ENCODE measurements around the gene EDA.
"Not testable (repeated sequence)": the region's sequence is repeated elsewhere in the genome, so short reads cannot be mapped to it uniquely, and the experiment has no call there.

The EDA gene

GRCh38 chrX:69995362-69996112 is 379.6 kb downstream of the EDA start:
- Histone ChIP-seq H3K4me2 (ENCODE audit: low read length) (no peak overlapping the region), H3K9me3 (ENCODE audit: control insufficient read depth, insufficient read depth, low read length) (no peaks in the 10 kb centered on the region), H3K27me3 (ENCODE audit: control insufficient read depth, low read length) (no peaks in the 10 kb centered on the region), H3K4me1 (ENCODE audit: control insufficient read depth, low read length) (no peaks in the 10 kb centered on the region), H3K27ac (ENCODE audit: low read depth, low read length) (no peak overlapping the region), H4K20me1 (ENCODE audit: control insufficient read depth, insufficient read depth, low read depth, low read length) (no peaks in the 10 kb centered on the region), H3K4me3 (ENCODE audit: low read length) (no peak overlapping the region), H3F3A (ENCODE audit: control insufficient read depth, insufficient read depth) (no peaks in the 10 kb centered on the region), H3K9me2 (replicated peaks; ENCODE audit: control insufficient read depth, low read length) (no peaks in the 10 kb centered on the region), H3K36me3 (ENCODE audit: control insufficient read depth, low read length) (no peaks in the 10 kb centered on the region), H3K79me2 (ENCODE audit: control insufficient read depth, low read length) (no peaks in the 10 kb centered on the region)
- no peak for TF ChIP-seq CTCF (IDR thresholded peaks at IDR 0.05; ENCODE audit: low read depth, low read length, poor library complexity, severe bottlenecking)
- no peak for TF ChIP-seq EZH2phosphoT487 (IDR thresholded peaks at IDR 0.05; ENCODE audit: borderline replicate concordance, low read length)

DNA sequence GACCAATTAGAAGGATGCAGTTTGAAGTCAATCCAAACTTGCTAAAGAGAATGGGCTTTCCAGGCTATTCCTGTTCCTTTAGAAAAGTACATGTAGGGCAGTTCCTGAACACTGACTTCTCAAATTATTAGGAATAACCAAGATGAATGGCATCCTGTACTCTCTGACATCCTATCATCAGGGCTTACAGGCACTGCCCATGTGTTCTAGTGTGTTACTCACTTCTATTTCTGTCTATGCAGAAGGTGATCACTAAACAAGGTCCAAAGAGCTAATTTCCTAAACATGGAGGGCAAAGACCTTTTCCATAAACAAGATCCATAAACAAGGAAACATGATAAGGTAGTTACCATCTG is 380.2 kb downstream of the EDA start:
- TF ChIP-seq CTCF (IDR thresholded peaks at IDR 0.05; ENCODE audit: low read depth, low read length, poor library complexity, severe bottlenecking) (no peak), EZH2phosphoT487 (IDR thresholded peaks at IDR 0.05; ENCODE audit: borderline replicate concordance, low read length) (no peak)
- Histone ChIP-seq H3K36me3 (ENCODE audit: control insufficient read depth, low read length) (no peaks in the 10 kb centered on the region), H3K9me3 (ENCODE audit: control insufficient read depth, insufficient read depth, low read length) (no peaks in the 10 kb centered on the region), H3K27me3 (ENCODE audit: control insufficient read depth, low read length) (no peaks in the 10 kb centered on the region), H4K20me1 (ENCODE audit: control insufficient read depth, insufficient read depth, low read depth, low read length) (no peaks in the 10 kb centered on the region), H3K4me2 (ENCODE audit: low read length) (no peak overlapping the region), H3K9me2 (replicated peaks; ENCODE audit: control insufficient read depth, low read length) (no peaks in the 10 kb centered on the region), H3K4me3 (ENCODE audit: low read length) (no peak overlapping the region), H3K79me2 (ENCODE audit: control insufficient read depth, low read length) (no peaks in the 10 kb centered on the region), H3K4me1 (ENCODE audit: control insufficient read depth, low read length) (no peaks in the 10 kb centered on the region), H3K27ac (ENCODE audit: low read depth, low read length) (no peak overlapping the region), H3F3A (ENCODE audit: control insufficient read depth, insufficient read depth) (no peaks in the 10 kb centered on the region)

DNA sequence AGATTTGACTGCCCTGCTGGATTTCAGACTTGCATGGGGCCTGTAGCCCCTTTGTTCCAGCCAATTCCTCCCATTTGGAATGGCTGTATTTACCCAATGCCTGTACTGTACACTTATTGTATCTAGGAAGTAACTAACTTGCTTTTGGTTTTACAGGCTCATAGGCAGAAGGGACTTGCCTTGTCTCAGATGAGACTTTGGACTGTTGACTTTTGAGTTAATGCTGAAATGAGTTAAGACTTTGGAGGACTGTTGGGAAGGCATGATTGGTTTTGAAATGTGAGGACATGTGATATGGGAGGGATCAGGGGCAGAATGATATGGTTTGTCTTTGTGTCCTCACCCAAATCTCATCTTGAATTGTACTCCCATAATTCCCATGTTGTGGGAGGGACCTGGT is 382.4 kb downstream of the EDA start:
- not testable (repeated sequence) for H3K9me2 ChIP-seq (replicated peaks; ENCODE audit: control insufficient read depth, low read length); H3K4me1 ChIP-seq (ENCODE audit: control insufficient read depth, low read length); H3K79me2 ChIP-seq (ENCODE audit: control insufficient read depth, low read length); H3K9me3 ChIP-seq (ENCODE audit: control insufficient read depth, insufficient read depth, low read length); H3K4me2 ChIP-seq (ENCODE audit: low read length); H3K4me3 ChIP-seq (ENCODE audit: low read length); H4K20me1 ChIP-seq (ENCODE audit: control insufficient read depth, insufficient read depth, low read depth, low read length); H3K27me3 ChIP-seq (ENCODE audit: control insufficient read depth, low read length); H3F3A ChIP-seq (ENCODE audit: control insufficient read depth, insufficient read depth); H3K27ac ChIP-seq (ENCODE audit: low read depth, low read length); H3K36me3 ChIP-seq (ENCODE audit: control insufficient read depth, low read length)

GRCh38 chrX:70001269-70001668 is 385.4 kb downstream of the EDA start:
- no peak overlapping the region for H3K4me2 ChIP-seq (ENCODE audit: low read length)
- no peak overlapping the region for H3K4me3 ChIP-seq (ENCODE audit: low read length)
- H3K4me1 ChIP-seq (ENCODE audit: control insufficient read depth, low read length) = no peaks in the 10 kb centered on the region
- no peak for TF ChIP-seq CTCF (IDR thresholded peaks at IDR 0.05; ENCODE audit: low read depth, low read length, poor library complexity, severe bottlenecking)
- TF ChIP-seq EZH2phosphoT487 (IDR thresholded peaks at IDR 0.05; ENCODE audit: borderline replicate concordance, low read length) = no peak
- no peaks in the 10 kb centered on the region for H3K9me3 ChIP-seq (ENCODE audit: control insufficient read depth, insufficient read depth, low read length)
- H3K27ac ChIP-seq (ENCODE audit: low read depth, low read length) = no peak overlapping the region
- no peaks in the 10 kb centered on the region for H4K20me1 ChIP-seq (ENCODE audit: control insufficient read depth, insufficient read depth, low read depth, low read length)
- no peaks in the 10 kb centered on the region for H3F3A ChIP-seq (ENCODE audit: control insufficient read depth, insufficient read depth)
- no peaks in the 10 kb centered on the region for H3K79me2 ChIP-seq (ENCODE audit: control insufficient read depth, low read length)
- H3K27me3 ChIP-seq (ENCODE audit: control insufficient read depth, low read length) = no peaks in the 10 kb centered on the region
- H3K9me2 ChIP-seq (replicated peaks; ENCODE audit: control insufficient read depth, low read length) = no peaks in the 10 kb centered on the region
- no peaks in the 10 kb centered on the region for H3K36me3 ChIP-seq (ENCODE audit: control insufficient read depth, low read length)

All from DOHH2 (cell line).